HCT116 (cell line): Measurements from ENCODE around the gene PRPSAP1. TPM values are rescaled to one million over a fixed set of nuclear protein-coding genes. Genes with fewer than 3 reads are reported as not detected.

Experiments
- ATAC-seq: fragments of 200-7000 bp; cut with Tn5 transposase; 2 replicates; pipeline ENCODE4 v1.9.1; 2020; ENCODE audit warnings: mild to moderate bottlenecking, moderate library complexity
- BruUV-seq: library from RNA; stranded (reverse); fragments of 400-500 nt; replicated peaks from 2 replicates; lab custom pipeline; 2021; lab: Mats Ljungman, UMichigan
- CTCF ChIA-PET: fragments of 300-600 bp; sonication (Branson Sonifier 250); formaldehyde crosslinking; loops from one replicate; lab custom pipeline; 2021; ENCODE audit warnings: antibody characterized with exemption; lab: Charles Lee
- POLR2A ChIA-PET: fragments of 300-600, 350-600 bp; sonication (Branson Sonifier 250); formaldehyde crosslinking; loops from one replicate; lab custom pipeline; 2021; ENCODE audit warnings: antibody characterized with exemption; lab: Charles Lee
- RAD21 ChIA-PET, 2 experiments: fragments of 300-600 bp; sonication (Branson Sonifier 250); formaldehyde crosslinking; loops; one replicate each; lab custom pipeline; 2023; ENCODE audit warnings: low total read pairs in 2 of 2; ENCODE audit not compliant: uncharacterized antibody in 2 of 2, unreplicated experiment in 2 of 2, low non-redundant PET in 1 of 2; lab: Charles Lee
- DNase-seq: peaks from one replicate; pipeline ENCODE4 v3.0.0-alpha.2; 2010; ENCODE audit warnings: low read depth, low spot score
- H2AFZ ChIP-seq: fragments of 200-600 bp; shearing (Covaris generic), sonication (generic); 2 replicates; pipeline ENCODE4 v1.6.1; 2017; ENCODE audit warnings: low read depth, mixed run types, mixed read lengths, antibody characterized with exemption, low read length; ENCODE audit not compliant: poor library complexity, severe bottlenecking
- H3K27ac ChIP-seq: 2 replicates; pipeline ENCODE4 v1.5.1; 2012; ENCODE audit warnings: low read depth, low read length
- H3K27me3 ChIP-seq: fragments of 200-600 bp; sonication (generic); 2 replicates; pipeline ENCODE4 v1.6.1; 2016; ENCODE audit warnings: mixed run types, low read length, mixed read lengths; ENCODE audit not compliant: insufficient read depth
- H3K36me3 ChIP-seq, 2 experiments: fragments of 200-500 bp in 1 of 2; fragments of 200-600 bp in 1 of 2; sonication (Bioruptor generic) in 1 of 2; sonication (generic) in 1 of 2; 2 replicates each; pipeline versions ENCODE4 v1.5.1 to v1.6.1; 2014 to 2016; ENCODE audit warnings: low read length in 2 of 2, inconsistent platforms in 1 of 2, mixed read lengths in 1 of 2, mixed run types in 1 of 2; ENCODE audit not compliant: insufficient read depth in 2 of 2, control insufficient read depth in 1 of 2
- H3K4me1 ChIP-seq, 2 experiments: fragments of 200-600 bp in 1 of 2; sonication (generic) in 1 of 2; 2 replicates each; pipeline versions ENCODE4 v1.5.1 to v1.6.1; 2012 to 2017; ENCODE audit warnings: low read length in 2 of 2, inconsistent platforms in 1 of 2, mild to moderate bottlenecking in 1 of 2, mixed read lengths in 1 of 2, mixed run types in 1 of 2, moderate library complexity in 1 of 2; ENCODE audit not compliant: insufficient read depth in 2 of 2, control insufficient read depth in 1 of 2
- H3K4me2 ChIP-seq: fragments of 200-600 bp; sonication (generic); 2 replicates; pipeline ENCODE4 v1.6.1; 2017; ENCODE audit warnings: mixed run types, low read length, mixed read lengths
- H3K4me3 ChIP-seq, 2 experiments: fragments of 200-600 bp in 1 of 2; sonication (generic) in 1 of 2; replicated peaks in 1 of 2; 2 replicates each; pipeline ENCODE4 v1.5.1; 2011 to 2016; ENCODE audit warnings: low read length in 2 of 2, control low read depth in 1 of 2, low read depth in 1 of 2, mild to moderate bottlenecking in 1 of 2, mixed read lengths in 1 of 2, mixed run types in 1 of 2
- H3K79me2 ChIP-seq: fragments of 200-600 bp; sonication (generic); 2 replicates; pipeline ENCODE4 v1.6.1; 2017; ENCODE audit warnings: mild to moderate bottlenecking, mixed run types, low read length, moderate library complexity, mixed read lengths; ENCODE audit not compliant: insufficient read depth
- H3K9ac ChIP-seq: fragments of 200-600 bp; sonication (generic); 2 replicates; pipeline ENCODE4 v1.6.1; 2016; ENCODE audit warnings: low read length, mixed read lengths
- H3K9me2 ChIP-seq: fragments of 200-600 bp; sonication (generic), shearing (Covaris generic); 2 replicates; pipeline ENCODE4 v1.6.1; 2017; ENCODE audit warnings: mixed run types, mild to moderate bottlenecking, moderate library complexity; ENCODE audit not compliant: insufficient read depth
- H3K9me3 ChIP-seq, 2 experiments: fragments of 200-500 bp in 1 of 2; fragments of 200-600 bp in 1 of 2; sonication (Bioruptor generic) in 1 of 2; sonication (generic) in 1 of 2; 2 replicates each; pipeline ENCODE4 v1.6.1; 2014 to 2017; ENCODE audit warnings: low read length in 2 of 2, mixed read lengths in 2 of 2, inconsistent platforms in 1 of 2, low read depth in 1 of 2, mild to moderate bottlenecking in 1 of 2, mixed run types in 1 of 2, moderate library complexity in 1 of 2; ENCODE audit not compliant: control insufficient read depth in 1 of 2, insufficient read depth in 1 of 2
- H4K20me1 ChIP-seq: fragments of 200-600 bp; sonication (generic), shearing (Covaris generic); 2 replicates; pipeline ENCODE4 v1.6.1; 2017; ENCODE audit warnings: mixed run types, mild to moderate bottlenecking, moderate library complexity; ENCODE audit not compliant: insufficient read depth
- CEBPB ChIP-seq: IDR thresholded peaks from 2 replicates; pipeline ENCODE4 v1.6.1; 2012; ENCODE audit warnings: low read depth
- EGR1 ChIP-seq: IDR thresholded peaks from 2 replicates; pipeline ENCODE4 v1.6.1; 2012; ENCODE audit warnings: low read depth
- EZH2phosphoT487 ChIP-seq: fragments of 200-600 bp; IDR thresholded peaks from 2 replicates; pipeline ENCODE4 v1.6.1; 2018; ENCODE audit warnings: antibody characterized with exemption, borderline replicate concordance
- FOSL1 ChIP-seq: IDR thresholded peaks from 2 replicates; pipeline ENCODE4 v1.6.1; 2012; ENCODE audit warnings: low read depth
- POLR2A ChIP-seq: IDR thresholded peaks from 2 replicates; pipeline ENCODE4 v1.7.0; 2011; ENCODE audit warnings: borderline replicate concordance; ENCODE audit not compliant: insufficient read depth, insufficient read length; ENCODE audit errors: extremely low read depth
- POLR2AphosphoS5 ChIP-seq: IDR thresholded peaks from 2 replicates; pipeline ENCODE4 v1.6.1; 2011; ENCODE audit warnings: mild to moderate bottlenecking, low read depth, low read length, moderate library complexity
- SRF ChIP-seq: IDR thresholded peaks from 2 replicates; pipeline ENCODE4 v1.6.1; 2012; ENCODE audit warnings: low read depth
- TCF7L2 ChIP-seq: IDR thresholded peaks from 2 replicates; pipeline ENCODE4 v1.7.0; 2011; ENCODE audit warnings: borderline replicate concordance, inconsistent platforms; ENCODE audit not compliant: insufficient read depth, insufficient read length; ENCODE audit errors: extremely low read depth
- YY1 ChIP-seq: IDR thresholded peaks from 2 replicates; pipeline ENCODE4 v1.6.1; 2011; ENCODE audit warnings: low read length, low read depth, moderate library complexity, mild to moderate bottlenecking; ENCODE audit not compliant: insufficient replicate concordance; ENCODE audit errors: extremely low read depth
- ZFX ChIP-seq: fragments of 450-650 bp; IDR thresholded peaks from 2 replicates; pipeline ENCODE4 v1.6.1; 2017
- ZNF274 ChIP-seq: fragments of 200-500 bp; sonication (Bioruptor generic); IDR thresholded peaks from 2 replicates; pipeline ENCODE4 v1.6.1; 2014; ENCODE audit warnings: mild to moderate bottlenecking, low read depth, low read length, inconsistent platforms
- intact Hi-C: fragments of 100-400 bp; cut with micrococcal nuclease; formaldehyde crosslinking; loops from 2 replicates; pipeline ENCODE4 v1.10.0; 2022
- total RNA-seq: library from RNA; stranded (reverse); gene quantifications from one replicate; pipeline ENCODE4 v1.2.1, GENCODE V29; 2021; ENCODE audit not compliant: unreplicated experiment
- TF ChIP-seq, protein P1 (sequence below): IDR thresholded peaks from 2 replicates; pipeline ENCODE4 v1.6.1; 2012
- TF ChIP-seq, protein P2 (sequence below), 3 experiments: fragments of 200-600 bp in 1 of 3; sonication (generic) in 1 of 3; IDR thresholded peaks in 2 of 3; conservative IDR thresholded peaks in 1 of 3; 2 replicates each; pipeline ENCODE4 v1.5.1; 2012 to 2017; ENCODE audit warnings: low read depth in 2 of 3, low read length in 2 of 3, antibody characterized with exemption in 1 of 3, borderline replicate concordance in 1 of 3, control low read depth in 1 of 3, mild to moderate bottlenecking in 1 of 3, mixed read lengths in 1 of 3, mixed run types in 1 of 3, moderate library complexity in 1 of 3; ENCODE audit not compliant: insufficient read depth in 1 of 3

PRPSAP1 gene
- total RNA-seq, 1 experiment from 2014 or later, result 81.4 TPM

DNA sequence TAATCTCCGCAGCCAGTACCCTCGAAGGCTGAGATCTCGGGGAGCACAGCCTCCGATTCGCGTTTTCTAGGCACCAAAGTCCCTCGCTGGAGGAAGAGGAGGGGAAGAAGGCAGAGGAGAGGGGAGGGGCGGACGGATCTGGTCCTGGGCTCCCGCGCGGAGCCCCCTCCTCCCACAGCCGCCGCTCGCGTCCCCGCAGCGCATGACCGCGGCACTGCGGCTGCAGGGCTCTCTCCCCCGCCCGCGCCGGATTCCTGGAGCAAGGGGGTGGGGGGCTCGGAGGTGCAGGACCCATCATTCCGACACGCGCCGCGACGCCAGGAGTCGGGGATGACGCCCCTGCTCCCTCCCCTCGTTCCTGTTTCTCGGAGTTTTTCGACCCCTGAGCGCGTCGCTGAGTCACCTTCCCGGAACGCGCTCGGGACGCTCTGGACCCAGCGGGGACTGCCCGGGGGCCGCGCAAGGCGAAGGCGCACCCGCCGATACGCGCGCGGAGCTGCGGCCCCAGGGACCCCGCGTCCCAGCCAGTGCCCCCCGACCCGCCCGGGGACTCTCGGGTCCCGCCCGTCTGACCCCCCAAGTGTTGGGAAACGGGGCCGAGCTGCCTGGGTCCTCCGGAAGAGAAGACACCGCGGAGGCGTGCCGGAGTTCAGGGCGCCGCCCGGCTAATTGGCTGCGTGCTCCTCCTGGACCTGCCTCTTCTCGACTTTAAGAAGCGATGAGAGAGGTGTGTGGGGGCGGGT, 29.3 kb upstream of the PRPSAP1 start:
- POLR2A ChIA-PET, result interaction anchor here (1.1 to 1.3 kb wide), 2 partner anchors 13 to 29 kb away, joined by 3 to 7 read pairs; partner anchors contain the start of gene PRPSAP1

DNA sequence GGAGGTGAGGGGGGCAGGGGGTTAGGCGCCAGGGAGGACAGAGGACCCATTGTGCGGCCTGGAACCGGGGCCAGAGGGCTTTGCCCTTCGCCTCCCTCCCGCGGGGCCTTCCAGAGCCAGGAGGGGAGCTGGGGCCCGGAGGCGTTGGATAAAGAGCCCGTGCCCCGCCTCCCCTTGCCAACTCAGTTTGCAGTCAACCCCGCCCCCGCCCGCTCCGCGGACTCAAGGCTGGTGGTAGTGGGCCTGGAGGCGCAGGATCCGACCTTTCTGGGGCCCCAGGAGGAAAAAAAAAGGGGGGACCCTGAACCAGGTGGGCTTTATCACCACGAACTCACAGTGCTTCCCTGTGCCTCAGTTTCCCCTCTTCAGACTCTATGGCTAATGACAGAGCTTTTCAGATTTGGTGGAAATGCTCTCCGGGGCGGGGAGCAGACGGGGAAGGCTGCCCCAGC, 28.7 kb upstream of the PRPSAP1 start:
- H3K79me2 ChIP-seq, result no peaks in the 10 kb centered on the region
- POLR2A ChIA-PET, result no interaction called here
- H3K36me3 ChIP-seq, result no peaks in the 10 kb centered on the region
- no peaks in the 10 kb centered on the region for H3K9me2 ChIP-seq
- H3K27ac ChIP-seq, result peak overlapping the region; percentile 25; the same call in 1 of the 2 replicates
- H3K9me3 ChIP-seq, result no peaks in the 10 kb centered on the region
- peak overlapping the region; percentile 64 for H3K9ac ChIP-seq
- BruUV-seq, result no TSS peak
- peaks cover 11% of the 10 kb centered on the region; the same call in 1 of the 2 replicates for H3K27me3 ChIP-seq
- no peak overlapping the region for H2AFZ ChIP-seq
- H4K20me1 ChIP-seq, result no peaks in the 10 kb centered on the region
- CTCF ChIA-PET, result interaction anchor here (4.7 to 5.3 kb wide), 2 partner anchors 12 to 18 kb away, joined by 40 to 42 read pairs; no protein-coding TSS in a partner anchor
- intact Hi-C loops, result no loop called here
- ATAC-seq (no peak), DNase-seq (no peak)
- H3K4me2 ChIP-seq, result peak overlapping the region; percentile 98
- no peak for TF ChIP-seq FOSL1
- TF ChIP-seq, protein P1, sequence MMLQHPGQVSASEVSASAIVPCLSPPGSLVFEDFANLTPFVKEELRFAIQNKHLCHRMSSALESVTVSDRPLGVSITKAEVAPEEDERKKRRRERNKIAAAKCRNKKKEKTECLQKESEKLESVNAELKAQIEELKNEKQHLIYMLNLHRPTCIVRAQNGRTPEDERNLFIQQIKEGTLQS, result no peak
- no peak for TF ChIP-seq EZH2phosphoT487
- TF ChIP-seq TCF7L2, result no peak
- no peak for TF ChIP-seq CEBPB
- no peak for TF ChIP-seq SRF
- TF ChIP-seq, protein P2, sequence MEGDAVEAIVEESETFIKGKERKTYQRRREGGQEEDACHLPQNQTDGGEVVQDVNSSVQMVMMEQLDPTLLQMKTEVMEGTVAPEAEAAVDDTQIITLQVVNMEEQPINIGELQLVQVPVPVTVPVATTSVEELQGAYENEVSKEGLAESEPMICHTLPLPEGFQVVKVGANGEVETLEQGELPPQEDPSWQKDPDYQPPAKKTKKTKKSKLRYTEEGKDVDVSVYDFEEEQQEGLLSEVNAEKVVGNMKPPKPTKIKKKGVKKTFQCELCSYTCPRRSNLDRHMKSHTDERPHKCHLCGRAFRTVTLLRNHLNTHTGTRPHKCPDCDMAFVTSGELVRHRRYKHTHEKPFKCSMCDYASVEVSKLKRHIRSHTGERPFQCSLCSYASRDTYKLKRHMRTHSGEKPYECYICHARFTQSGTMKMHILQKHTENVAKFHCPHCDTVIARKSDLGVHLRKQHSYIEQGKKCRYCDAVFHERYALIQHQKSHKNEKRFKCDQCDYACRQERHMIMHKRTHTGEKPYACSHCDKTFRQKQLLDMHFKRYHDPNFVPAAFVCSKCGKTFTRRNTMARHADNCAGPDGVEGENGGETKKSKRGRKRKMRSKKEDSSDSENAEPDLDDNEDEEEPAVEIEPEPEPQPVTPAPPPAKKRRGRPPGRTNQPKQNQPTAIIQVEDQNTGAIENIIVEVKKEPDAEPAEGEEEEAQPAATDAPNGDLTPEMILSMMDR (IDR thresholded peaks at IDR 0.05 in 2 of 3, conservative IDR thresholded peaks at IDR 0.05 in 1 of 3; ENCODE audit: borderline replicate concordance in 1 of 3, insufficient read depth in 1 of 3, low read depth in 2 of 3, low read length in 2 of 3), result no peak
- no peak for TF ChIP-seq YY1
- TF ChIP-seq ZNF274, result no peak
- TF ChIP-seq POLR2A, result no peak
- H3K4me3 ChIP-seq, result peak overlapping the region; percentile 56 to 73
- peaks cover 26 to 41% of the 10 kb centered on the region in 2 experiments for H3K4me1 ChIP-seq
- RAD21 ChIA-PET, result no interaction called here

More for the DNA sequence above, 29.3 kb upstream of the PRPSAP1 start:
- H3K36me3 ChIP-seq, result no peaks in the 10 kb centered on the region
- TF ChIP-seq ZFX, result no peak
- TF ChIP-seq EGR1, result peak; percentile 64
- peak; percentile 51; the same call in 1 of the 2 replicates for TF ChIP-seq POLR2AphosphoS5
- peak overlapping the region; percentile 56 to 73 for H3K4me3 ChIP-seq
- H3K9me3 ChIP-seq, result no peaks in the 10 kb centered on the region
- peak; percentile 59 for ATAC-seq
- peaks cover 11% of the 10 kb centered on the region; the same call in 1 of the 2 replicates for H3K27me3 ChIP-seq
- no TSS peak for BruUV-seq
- H3K4me2 ChIP-seq, result peak overlapping the region; percentile 98
- ChIA-PET RAD21 (no interaction called here), CTCF (interaction anchor here (1.0 to 5.3 kb wide), 3 partner anchors 13 to 19 kb away, joined by 4 to 42 read pairs (median 40); no protein-coding TSS in a partner anchor)
- no peaks in the 10 kb centered on the region for H3K79me2 ChIP-seq
- intact Hi-C loops, result loop anchor here (1.0 kb wide), 1 partner anchor 18 kb away; no protein-coding TSS in a partner anchor
- H3K9me2 ChIP-seq, result no peaks in the 10 kb centered on the region
- peaks cover 26 to 41% of the 10 kb centered on the region in 2 experiments for H3K4me1 ChIP-seq
- no peaks in the 10 kb centered on the region for H4K20me1 ChIP-seq
- peak overlapping the region; percentile 25; the same call in 1 of the 2 replicates for H3K27ac ChIP-seq
- peak overlapping the region; percentile 82 for H2AFZ ChIP-seq
- H3K9ac ChIP-seq, result peak overlapping the region; percentile 64
- DNase-seq, result no peak
